HG02763 (cell line): ENCODE data around the gene MRPL45.
"Not testable (repeated sequence)": the region's sequence is repeated elsewhere in the genome, so short reads cannot be mapped to it uniquely, and the experiment has no call there.

Experiments used
- ATAC-seq: cut with Tn5 transposase; IDR thresholded peaks from one replicate; pipeline ENCODE4 v1.9.1; 2021; ENCODE audit warnings: mild to moderate bottlenecking, moderate library complexity; ENCODE audit not compliant: unreplicated experiment

MRPL45 gene

GRCh38 chr17:38296834-38297517 lies at the start of gene MRPL45:
Gene MRPL45 (plus strand): TSS chr17:38297168. CDS start chr17:38297184, 16 bp downstream.
- peak; percentile 95 for ATAC-seq

GRCh38 chr17:38253191-38253590 lies 43.8 kb upstream of the MRPL45 start:
- ATAC-seq: not testable (repeated sequence)

GRCh38 chr17:38254357-38254756 lies 42.6 kb upstream of the MRPL45 start:
- not testable (repeated sequence) for ATAC-seq

GRCh38 chr17:38257013-38257621 lies 39.9 kb upstream of the MRPL45 start:
- ATAC-seq: peak; percentile 85

- not testable (repeated sequence) for ATAC-seq
Measured at GRCh38 chr17:38265974-38266506, 30.9 kb upstream of the MRPL45 start.

- not testable (repeated sequence) for ATAC-seq
Measured at GRCh38 chr17:38266571-38266970, 30.4 kb upstream of the MRPL45 start.

GRCh38 chr17:38268138-38268537 lies 28.8 kb upstream of the MRPL45 start:
- ATAC-seq: not testable (repeated sequence)

GRCh38 chr17:38269045-38269444 lies 27.9 kb upstream of the MRPL45 start:
- ATAC-seq: not testable (repeated sequence)

- ATAC-seq: not testable (repeated sequence)
Measured at GRCh38 chr17:38269552-38269951, 27.4 kb upstream of the MRPL45 start.

- not testable (repeated sequence) for ATAC-seq
Measured at GRCh38 chr17:38285994-38286393, 11.0 kb upstream of the MRPL45 start.

- not testable (repeated sequence) for ATAC-seq
Measured at GRCh38 chr17:38286501-38287091, 10.4 kb upstream of the MRPL45 start.

- not testable (repeated sequence) for ATAC-seq
Measured at GRCh38 chr17:38288217-38288827, 8.6 kb upstream of the MRPL45 start.

- ATAC-seq: not testable (repeated sequence)
Measured at GRCh38 chr17:38289760-38290159, 7.2 kb upstream of the MRPL45 start.

- not testable (repeated sequence) for ATAC-seq
Measured at GRCh38 chr17:38295602-38296365, 1.2 kb upstream of the MRPL45 start.

- ATAC-seq: no peak
Measured at GRCh38 chr17:38315497-38315896, 18.5 kb downstream of the MRPL45 start.

- ATAC-seq: no peak
Measured at GRCh38 chr17:38317081-38317480, 20.1 kb downstream of the MRPL45 start.

- no peak for ATAC-seq
Measured at GRCh38 chr17:38320482-38320881, 23.5 kb downstream of the MRPL45 start.

GRCh38 chr17:38322156-38322779 lies 25.3 kb downstream of the MRPL45 start:
- no peak for ATAC-seq

- no peak for ATAC-seq
Measured at GRCh38 chr17:38322897-38323296, 25.9 kb downstream of the MRPL45 start.

GRCh38 chr17:38324141-38324697 lies 27.3 kb downstream of the MRPL45 start:
- ATAC-seq: no peak
